A549 (cell line): ENCODE results near the gene OAS1. TPM values are rescaled to one million over a fixed set of nuclear protein-coding genes. Genes with fewer than 3 reads are reported as not detected.

ENCODE experiments used
- ATAC-seq, 2 experiments: fragments of 200-7000 bp in 1 of 2; fragments of >200 bp in 1 of 2; cut with Nextera tagmentation in 1 of 2; cut with Tn5 transposase in 1 of 2; 3 replicates each; pipeline versions ENCODE4 v1.8.0 to v1.9.1; 2018 to 2020; ENCODE audit warnings: mild to moderate bottlenecking in 1 of 2, moderate library complexity in 1 of 2
- CTCF ChIA-PET: fragments of 300-600 bp; sonication (Branson Sonifier 250); formaldehyde crosslinking; extraction: SDS; loops from one replicate; lab custom pipeline; 2021; ENCODE audit warnings: antibody characterized with exemption, inconsistent platforms; lab: Yijun Ruan, JAX
- POLR2A ChIA-PET: fragments of 350-600 bp; formaldehyde crosslinking; extraction: SDS; loops from one replicate; lab custom pipeline; 2021; ENCODE audit warnings: antibody characterized with exemption, inconsistent platforms; lab: Yijun Ruan, JAX
- DNase-seq, 2 experiments: peaks; one replicate each; pipeline versions ENCODE4 v3.0.0 to v3.0.0-alpha.2; 2011 to 2016; ENCODE audit warnings: low read depth in 1 of 2, low spot score in 1 of 2
- FAIRE-seq: peaks from 2 replicates; lab custom pipeline; 2011; peaks lifted over from hg19 to GRCh38; lab: Jason Lieb, UNC
- H3K27ac ChIP-seq, 2 experiments: fragments of >200 bp; sonication (Bioruptor Twin); formaldehyde crosslinking; 3 replicates each; pipeline ENCODE4 v1.5.1; 2016 to 2017
- H3K4me1 ChIP-seq: fragments of >200 bp; sonication (Bioruptor Twin); formaldehyde crosslinking; 3 replicates; pipeline ENCODE4 v1.6.1; 2016
- H3K4me2 ChIP-seq: fragments of >200 bp; sonication (Bioruptor Twin); formaldehyde crosslinking; 3 replicates; pipeline ENCODE4 v1.6.1; 2016
- H3K4me3 ChIP-seq: fragments of >200 bp; sonication (Bioruptor Twin); formaldehyde crosslinking; 3 replicates; pipeline ENCODE4 v1.5.1; 2016
- H3K9me3 ChIP-seq: fragments of >200 bp; sonication (Bioruptor Twin); formaldehyde crosslinking; 3 replicates; pipeline ENCODE4 v1.6.1; 2016
- CBX2 ChIP-seq: fragments of 200-600 bp; sonication (generic); IDR thresholded peaks from 2 replicates; pipeline ENCODE4 v1.6.1; 2016; ENCODE audit warnings: low read depth, mild to moderate bottlenecking, borderline replicate concordance
- CBX8 ChIP-seq: fragments of 200-600 bp; sonication (generic); IDR thresholded peaks from 2 replicates; pipeline ENCODE4 v1.6.1; 2016
- E2F6 ChIP-seq: IDR thresholded peaks from 2 replicates; pipeline ENCODE4 v1.6.1; 2012; ENCODE audit warnings: low read depth, borderline replicate concordance
- EP300 ChIP-seq, 2 experiments: fragments of >200 bp; sonication (Bioruptor Twin); formaldehyde crosslinking; IDR thresholded peaks; 2 replicates in 1 of 2; 3 replicates in 1 of 2; pipeline ENCODE4 v1.6.1; 2016 to 2017
- ESRRA ChIP-seq: fragments of 150-350 bp; IDR thresholded peaks from 2 replicates; pipeline ENCODE4 v1.6.1; 2014; ENCODE audit warnings: mild to moderate bottlenecking, low read length, borderline replicate concordance
- FOSB ChIP-seq: fragments of 250-450 bp; sonication (Bioruptor Pico); IDR thresholded peaks from 2 replicates; pipeline ENCODE4 v1.5.0; 2020; ENCODE audit warnings: mild to moderate bottlenecking, moderate library complexity
- FOSL2 ChIP-seq, 2 experiments: fragments of 450-650 bp in 1 of 2; fragments of >200 bp in 1 of 2; sonication (Bioruptor Twin) in 1 of 2; formaldehyde crosslinking; IDR thresholded peaks; 2 replicates each; pipeline versions ENCODE4 v1.5.0 to v1.6.1; 2016 to 2020; ENCODE audit warnings: mild to moderate bottlenecking in 1 of 2, moderate library complexity in 1 of 2
- FOXS1 ChIP-seq: fragments of 250-450 bp; sonication (Bioruptor Pico); IDR thresholded peaks from 2 replicates; pipeline ENCODE4 v1.5.0; 2020; ENCODE audit warnings: mild to moderate bottlenecking, moderate library complexity
- HES2 ChIP-seq: fragments of >200 bp; sonication (Bioruptor Twin); formaldehyde crosslinking; IDR thresholded peaks from 2 replicates; pipeline ENCODE4 v1.6.1; 2016
- HOXA7 ChIP-seq: fragments of 250-450 bp; sonication (Bioruptor Pico); IDR thresholded peaks from 2 replicates; pipeline ENCODE4 v1.5.0; 2020; ENCODE audit warnings: mild to moderate bottlenecking, moderate library complexity
- MAZ ChIP-seq: fragments of 150-350 bp; IDR thresholded peaks from 2 replicates; pipeline ENCODE4 v1.6.1; 2014; ENCODE audit warnings: antibody characterized with exemption, low read depth, low read length, borderline replicate concordance
- NR3C1 ChIP-seq: fragments of >200 bp; sonication (Bioruptor Twin); formaldehyde crosslinking; IDR thresholded peaks from 3 replicates; pipeline ENCODE4 v1.6.1; 2017
- POLR2AphosphoS2 ChIP-seq: conservative IDR thresholded peaks from 2 replicates; pipeline ENCODE4 v1.6.1; 2012; ENCODE audit warnings: low read length, improper control_type of control experiment, inconsistent platforms
- RAD21 ChIP-seq, 2 experiments: fragments of >200 bp in 1 of 2; sonication (Bioruptor Twin) in 1 of 2; formaldehyde crosslinking in 1 of 2; IDR thresholded peaks in 1 of 2; conservative IDR thresholded peaks in 1 of 2; 2 replicates in 1 of 2; 3 replicates in 1 of 2; pipeline ENCODE4 v1.6.1; 2012 to 2018; ENCODE audit warnings: inconsistent platforms in 1 of 2
- RCOR1 ChIP-seq: fragments of 150-350 bp; IDR thresholded peaks from 2 replicates; pipeline ENCODE4 v1.6.1; 2014; ENCODE audit warnings: antibody characterized with exemption, low read length, low read depth
- RFX5 ChIP-seq: fragments of 450-650 bp; IDR thresholded peaks from 2 replicates; pipeline ENCODE4 v1.7.1; 2014; ENCODE audit warnings: antibody characterized with exemption, mild to moderate bottlenecking, moderate library complexity
- RNF2 ChIP-seq: fragments of 200-600 bp; sonication (generic); IDR thresholded peaks from 2 replicates; pipeline ENCODE4 v1.6.1; 2016; ENCODE audit warnings: low read depth, mild to moderate bottlenecking, antibody characterized with exemption, moderate library complexity, borderline replicate concordance
- SREBF2 ChIP-seq: fragments of 450-650 bp; IDR thresholded peaks from 2 replicates; pipeline ENCODE4 v1.6.1; 2014; ENCODE audit warnings: mild to moderate bottlenecking, moderate library complexity
- TP53 ChIP-seq: fragments of 250-450 bp; sonication (Bioruptor Pico); IDR thresholded peaks from 2 replicates; pipeline ENCODE4 v1.5.0; 2021; ENCODE audit warnings: mild to moderate bottlenecking, moderate library complexity
- ZNF302 ChIP-seq: fragments of 250-450 bp; sonication (Bioruptor Pico); IDR thresholded peaks from 2 replicates; pipeline ENCODE4 v1.9.0; 2021; ENCODE audit warnings: inconsistent platforms, mild to moderate bottlenecking, moderate library complexity
- ZSCAN20 ChIP-seq: fragments of 250-450 bp; sonication (Bioruptor Pico); IDR thresholded peaks from 2 replicates; pipeline ENCODE4 v1.8.0; 2022; ENCODE audit warnings: mild to moderate bottlenecking, moderate library complexity
- WGBS: methylation state at CpG from one replicate; pipeline ENCODE4 v1.1.6; 2017; ENCODE audit errors: missing lambda C conversion rate; 5-methylcytosine and 5-hydroxymethylcytosine counted together
- polyA plus RNA-seq, 4 experiments: library from polyadenylated mRNA; depleted of rRNA in 3 of 4; stranded (reverse); fragments of >200 nt; fragmentation: RNase III in 1 of 4; extraction: RNeasy Plus Mini Kit Qiagen cat#74134 plus additional on column Dnase treatment in 1 of 4; gene quantifications; 2 replicates in 3 of 4; 3 replicates in 1 of 4; pipeline ENCODE4 v1.2.3, GENCODE V29; 2011 to 2017
- TF ChIP-seq, protein P1 (sequence below): IDR thresholded peaks from 2 replicates; pipeline ENCODE4 v1.6.1; 2012

Gene OAS1
- polyA plus RNA-seq, 2 of the 4 experiments (the other 2 are of a cell fraction): 52.8 to 63.6 TPM

GRCh38 chr12:112885236-112885635 lies 21.5 kb upstream of the OAS1 start:
- no peak overlapping the region for H3K4me2 ChIP-seq
- peaks cover 7% of the 10 kb centered on the region; the same call in 1 of the 3 replicates for H3K9me3 ChIP-seq
- POLR2A ChIA-PET: no interaction called here
- TF ChIP-seq HOXA7 (CRISPR knock-in tag) (no peak), ESRRA (no peak), NR3C1 (no peak), FOSL2 (IDR thresholded peaks at IDR 0.05) (no peak), FOSL2 (CRISPR knock-in tag; IDR thresholded peaks at IDR 0.05) (no peak), SREBF2 (no peak), ZSCAN20 (CRISPR knock-in tag) (no peak), HES2 (no peak), ZNF302 (CRISPR knock-in tag) (no peak), RCOR1 (no peak), RFX5 (no peak), POLR2AphosphoS2 (no peak), RNF2 (no peak), CBX8 (no peak), E2F6 (no peak), TP53 (CRISPR knock-in tag) (no peak)
- H3K4me1 ChIP-seq: no peaks in the 10 kb centered on the region
- CTCF ChIA-PET: interaction anchor here (1.2 kb wide), 1 partner anchor 9 kb away, joined by 3 read pairs; no protein-coding TSS in a partner anchor
- FAIRE-seq (peak; percentile 13), ATAC-seq (no peak), DNase-seq (no peak)
- WGBS: 21% methylated on average over 2 of the region's 2 CpGs
- no peak overlapping the region for H3K27ac ChIP-seq
- H3K4me3 ChIP-seq: no peak overlapping the region

- Histone ChIP-seq H3K4me1 (no peaks in the 10 kb centered on the region), H3K9me3 (peaks cover 7% of the 10 kb centered on the region; the same call in 1 of the 3 replicates), H3K4me3 (no peak overlapping the region), H3K27ac (no peak overlapping the region)
- ATAC-seq: no peak
- WGBS: 53% methylated on average over 2 of the region's 2 CpGs
- POLR2A ChIA-PET: no interaction called here
- CTCF ChIA-PET: interaction anchor here (0.8 kb wide), 1 partner anchor 38 kb away, joined by 3 read pairs; no protein-coding TSS in a partner anchor
- no peak for TF ChIP-seq CBX8
- TF ChIP-seq, protein P1, sequence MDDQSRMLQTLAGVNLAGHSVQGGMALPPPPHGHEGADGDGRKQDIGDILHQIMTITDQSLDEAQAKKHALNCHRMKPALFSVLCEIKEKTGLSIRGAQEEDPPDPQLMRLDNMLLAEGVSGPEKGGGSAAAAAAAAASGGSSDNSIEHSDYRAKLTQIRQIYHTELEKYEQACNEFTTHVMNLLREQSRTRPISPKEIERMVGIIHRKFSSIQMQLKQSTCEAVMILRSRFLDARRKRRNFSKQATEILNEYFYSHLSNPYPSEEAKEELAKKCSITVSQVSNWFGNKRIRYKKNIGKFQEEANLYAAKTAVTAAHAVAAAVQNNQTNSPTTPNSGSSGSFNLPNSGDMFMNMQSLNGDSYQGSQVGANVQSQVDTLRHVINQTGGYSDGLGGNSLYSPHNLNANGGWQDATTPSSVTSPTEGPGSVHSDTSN: no peak
- TF ChIP-seq FOSB: no peak
- no peak for TF ChIP-seq MAZ
- TF ChIP-seq FOXS1 (CRISPR knock-in tag): no peak
- no peak for TF ChIP-seq EP300 (IDR thresholded peaks at IDR 0.05)
- no peak for TF ChIP-seq CBX2
- no peak for TF ChIP-seq RAD21 (conservative IDR thresholded peaks at IDR 0.05 in 1 of 2, IDR thresholded peaks at IDR 0.05 in 1 of 2)
- TF ChIP-seq, all 56 proteins: peak for 0
- H3K4me2 ChIP-seq: no peak overlapping the region
- no peak for DNase-seq
- no peak for FAIRE-seq
Measured at GRCh38 chr12:112887550-112887949, 19.2 kb upstream of the OAS1 start.
